Neural progenitor cell (in vitro differentiated cells): Measurements from ENCODE around the gene PRM2.

Source experiments
- EZH2 ChIP-seq: fragments of 200-600 bp; sonication (generic); IDR thresholded peaks from 2 replicates; pipeline ENCODE4 v1.6.1; 2017; ENCODE audit warnings: antibody characterized with exemption, mild to moderate bottlenecking, moderate library complexity
- EZH2phosphoT487 ChIP-seq: fragments of 200-600 bp; sonication (generic); IDR thresholded peaks from 2 replicates; pipeline ENCODE4 v1.6.1; 2017; ENCODE audit warnings: antibody characterized with exemption
- TF ChIP-seq, protein P1 (sequence below): fragments of 200-600 bp; sonication (generic); IDR thresholded peaks from 2 replicates; pipeline ENCODE4 v1.5.1; 2017; ENCODE audit warnings: antibody characterized with exemption, mild to moderate bottlenecking

DNA sequence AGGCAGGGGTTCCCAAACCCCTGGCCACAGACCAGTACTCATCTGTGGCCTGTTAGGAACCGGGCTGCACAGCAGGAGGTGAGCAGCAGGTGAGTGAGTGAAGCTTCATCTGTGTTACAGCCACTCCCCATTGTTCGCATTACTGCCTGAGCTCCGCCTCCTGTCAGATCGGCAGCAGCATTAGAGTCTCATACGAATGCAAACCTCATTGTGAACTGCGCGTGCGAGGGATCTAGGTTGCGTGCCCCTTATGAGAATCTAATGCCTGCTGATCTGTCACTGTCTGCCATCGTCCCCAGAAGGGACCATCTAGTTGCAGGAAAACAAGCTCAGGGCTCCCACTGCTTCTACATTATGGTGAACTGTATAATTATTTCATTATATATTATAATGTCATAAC is 43.9 kb upstream of the PRM2 start:
- TF ChIP-seq, protein P1, sequence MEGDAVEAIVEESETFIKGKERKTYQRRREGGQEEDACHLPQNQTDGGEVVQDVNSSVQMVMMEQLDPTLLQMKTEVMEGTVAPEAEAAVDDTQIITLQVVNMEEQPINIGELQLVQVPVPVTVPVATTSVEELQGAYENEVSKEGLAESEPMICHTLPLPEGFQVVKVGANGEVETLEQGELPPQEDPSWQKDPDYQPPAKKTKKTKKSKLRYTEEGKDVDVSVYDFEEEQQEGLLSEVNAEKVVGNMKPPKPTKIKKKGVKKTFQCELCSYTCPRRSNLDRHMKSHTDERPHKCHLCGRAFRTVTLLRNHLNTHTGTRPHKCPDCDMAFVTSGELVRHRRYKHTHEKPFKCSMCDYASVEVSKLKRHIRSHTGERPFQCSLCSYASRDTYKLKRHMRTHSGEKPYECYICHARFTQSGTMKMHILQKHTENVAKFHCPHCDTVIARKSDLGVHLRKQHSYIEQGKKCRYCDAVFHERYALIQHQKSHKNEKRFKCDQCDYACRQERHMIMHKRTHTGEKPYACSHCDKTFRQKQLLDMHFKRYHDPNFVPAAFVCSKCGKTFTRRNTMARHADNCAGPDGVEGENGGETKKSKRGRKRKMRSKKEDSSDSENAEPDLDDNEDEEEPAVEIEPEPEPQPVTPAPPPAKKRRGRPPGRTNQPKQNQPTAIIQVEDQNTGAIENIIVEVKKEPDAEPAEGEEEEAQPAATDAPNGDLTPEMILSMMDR: no peak
- no peak for TF ChIP-seq EZH2phosphoT487
- TF ChIP-seq EZH2: no peak
